Measurements from ENCODE around the gene ACACA.
"Not testable (repeated sequence)": the region's sequence is repeated elsewhere in the genome, so short reads cannot be mapped to it uniquely, and the experiment has no call there.

ACACA gene

DNA sequence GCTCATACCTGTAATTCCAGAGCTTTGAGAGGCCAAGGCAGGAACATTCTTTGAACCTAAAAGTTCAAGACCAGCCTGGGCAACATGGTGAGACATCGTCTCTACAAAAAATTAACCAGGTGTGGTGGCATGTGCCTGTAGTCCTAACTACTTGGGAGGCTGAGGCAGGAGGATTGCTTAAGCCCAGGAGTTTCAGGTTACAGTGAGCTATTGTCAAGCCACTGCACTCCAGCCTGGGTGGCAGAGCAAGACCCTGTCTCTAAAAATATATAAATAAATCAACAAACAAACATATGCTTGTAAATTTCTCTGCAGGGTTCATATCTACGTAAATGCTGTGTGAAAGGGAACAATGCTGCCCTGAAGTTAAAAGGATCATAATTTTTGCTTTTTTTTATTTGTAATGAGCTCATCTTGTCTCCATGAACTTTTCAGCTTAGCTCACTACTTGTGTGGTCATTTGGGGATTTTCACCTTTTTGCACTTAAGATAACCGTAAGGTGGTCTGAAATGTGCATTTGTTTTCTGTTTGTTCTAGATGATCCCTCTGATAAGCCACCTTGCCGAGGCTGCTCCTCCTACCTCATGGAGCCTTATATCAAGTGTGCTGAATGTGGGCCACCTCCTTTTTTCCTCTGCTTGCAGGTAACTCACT lies 16.5 kb upstream of the ACACA start:
- ChIA-PET CTCF (interaction anchor here (1.1 to 1.2 kb wide), 2 partner anchors 9 to 16 kb away, joined by 3 to 4 read pairs; no protein-coding TSS in a partner anchor), POLR2A (no interaction called here)
- TF ChIP-seq, protein P1, sequence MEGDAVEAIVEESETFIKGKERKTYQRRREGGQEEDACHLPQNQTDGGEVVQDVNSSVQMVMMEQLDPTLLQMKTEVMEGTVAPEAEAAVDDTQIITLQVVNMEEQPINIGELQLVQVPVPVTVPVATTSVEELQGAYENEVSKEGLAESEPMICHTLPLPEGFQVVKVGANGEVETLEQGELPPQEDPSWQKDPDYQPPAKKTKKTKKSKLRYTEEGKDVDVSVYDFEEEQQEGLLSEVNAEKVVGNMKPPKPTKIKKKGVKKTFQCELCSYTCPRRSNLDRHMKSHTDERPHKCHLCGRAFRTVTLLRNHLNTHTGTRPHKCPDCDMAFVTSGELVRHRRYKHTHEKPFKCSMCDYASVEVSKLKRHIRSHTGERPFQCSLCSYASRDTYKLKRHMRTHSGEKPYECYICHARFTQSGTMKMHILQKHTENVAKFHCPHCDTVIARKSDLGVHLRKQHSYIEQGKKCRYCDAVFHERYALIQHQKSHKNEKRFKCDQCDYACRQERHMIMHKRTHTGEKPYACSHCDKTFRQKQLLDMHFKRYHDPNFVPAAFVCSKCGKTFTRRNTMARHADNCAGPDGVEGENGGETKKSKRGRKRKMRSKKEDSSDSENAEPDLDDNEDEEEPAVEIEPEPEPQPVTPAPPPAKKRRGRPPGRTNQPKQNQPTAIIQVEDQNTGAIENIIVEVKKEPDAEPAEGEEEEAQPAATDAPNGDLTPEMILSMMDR (IDR thresholded peaks at IDR 0.05; ENCODE audit: insufficient read depth, low read length, missing control alignments) = no peak
- no peak overlapping the region for H3K4me3 ChIP-seq (ENCODE audit: low read depth, low read length)
- DNase-seq (ENCODE audit: low read depth, low spot score) = no peak

DNA sequence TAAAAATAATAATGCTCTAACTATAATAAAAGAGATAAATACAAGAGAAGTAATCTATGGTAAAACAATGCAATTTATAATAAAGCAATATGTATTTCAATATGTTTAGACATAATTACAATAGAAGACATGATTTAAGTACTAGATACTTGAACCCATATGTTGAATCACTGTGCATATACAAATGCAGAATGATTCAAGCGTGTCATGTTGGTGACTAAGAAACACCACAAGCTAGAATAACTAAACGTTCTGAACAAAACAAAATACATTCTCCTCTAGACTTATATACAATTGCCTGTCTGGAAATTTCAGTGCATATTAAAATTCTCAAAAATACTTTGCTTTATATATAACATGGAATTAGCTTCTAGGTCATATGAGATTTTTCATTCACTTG lies 11.2 kb upstream of the ACACA start:
- H3K4me3 ChIP-seq (ENCODE audit: low read depth, low read length) = no peak overlapping the region
- POLR2A ChIA-PET = no interaction called here
- CTCF ChIA-PET = interaction anchor here (2.0 kb wide), 1 partner anchor 11 kb away, joined by 4 read pairs; the partner anchor contains the start of genes ACACA and TADA2A
- TF ChIP-seq, protein P1 (IDR thresholded peaks at IDR 0.05; ENCODE audit: insufficient read depth, low read length, missing control alignments) = no peak
- no peak for DNase-seq (ENCODE audit: low read depth, low spot score)

DNA sequence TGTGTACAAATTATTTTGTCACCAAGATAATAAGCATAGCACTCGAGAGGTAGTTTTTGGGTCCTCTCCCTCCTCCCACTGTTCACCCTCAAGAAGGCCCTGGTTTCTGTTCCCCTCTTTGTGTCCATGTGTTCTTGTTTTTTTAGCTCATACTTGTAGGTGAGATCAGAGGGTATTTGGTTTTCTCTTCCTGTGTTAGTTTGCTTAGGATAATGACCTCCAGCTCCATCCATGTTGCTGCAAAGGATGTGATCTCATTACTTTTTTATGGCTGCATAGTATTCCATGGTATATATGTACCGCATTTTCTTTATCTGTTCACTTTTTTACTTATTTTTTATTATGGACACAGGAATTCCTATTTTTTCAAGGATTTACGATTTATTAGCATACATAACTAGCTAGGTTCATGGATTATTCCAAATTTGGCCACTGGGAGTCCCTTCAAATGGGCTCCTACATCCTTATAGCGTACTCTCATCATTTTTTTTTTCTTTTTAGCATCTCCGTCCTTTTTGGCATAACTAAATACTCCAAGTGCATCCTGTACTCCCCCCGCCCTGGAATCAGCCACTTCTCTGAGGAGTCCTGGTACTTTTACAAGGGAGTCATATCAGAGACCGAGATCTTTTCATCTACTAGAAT lies 7.4 kb upstream of the ACACA start:
- TF ChIP-seq, protein P1 (IDR thresholded peaks at IDR 0.05; ENCODE audit: insufficient read depth, low read length, missing control alignments) = no peak
- DNase-seq (ENCODE audit: low read depth, low spot score) = no peak
- ChIA-PET POLR2A (interaction anchor here (0.6 to 0.8 kb wide), 2 partner anchors 54 to 81 kb away, joined by 3 read pairs; no protein-coding TSS in a partner anchor), CTCF (interaction anchor here (0.6 to 1.6 kb wide), 5 partner anchors 9 to 38 kb away, joined by 4 read pairs; no protein-coding TSS in a partner anchor)
- no peak overlapping the region for H3K4me3 ChIP-seq (ENCODE audit: low read depth, low read length)

DNA sequence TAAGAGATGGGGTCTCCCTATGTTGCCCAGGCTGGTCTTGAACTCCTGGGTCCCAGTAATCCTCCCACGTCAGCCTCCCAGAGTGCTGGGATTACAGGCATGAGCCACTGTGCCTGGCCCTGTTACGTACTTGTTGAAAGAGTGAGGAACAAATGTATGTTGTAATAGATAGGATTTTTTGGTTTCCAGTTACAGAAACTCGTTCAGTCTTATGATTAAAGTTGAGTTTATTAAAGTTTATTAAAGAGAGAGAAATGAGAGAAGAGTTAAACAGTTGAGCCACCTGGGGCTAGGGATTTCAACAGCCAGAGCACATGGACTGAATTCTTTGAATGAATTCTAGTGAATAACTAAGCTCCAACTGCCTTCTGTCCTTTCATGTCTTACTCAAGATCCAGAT lies 3.7 kb upstream of the ACACA start:
- ChIA-PET POLR2A (no interaction called here), CTCF (interaction anchor here (3.0 kb wide), 1 partner anchor 37 kb away, joined by 10 read pairs; no protein-coding TSS in a partner anchor)
- TF ChIP-seq, protein P1 (IDR thresholded peaks at IDR 0.05; ENCODE audit: insufficient read depth, low read length, missing control alignments) = no peak
- no peak for DNase-seq (ENCODE audit: low read depth, low spot score)
- H3K4me3 ChIP-seq (ENCODE audit: low read depth, low read length) = no peak overlapping the region

DNA sequence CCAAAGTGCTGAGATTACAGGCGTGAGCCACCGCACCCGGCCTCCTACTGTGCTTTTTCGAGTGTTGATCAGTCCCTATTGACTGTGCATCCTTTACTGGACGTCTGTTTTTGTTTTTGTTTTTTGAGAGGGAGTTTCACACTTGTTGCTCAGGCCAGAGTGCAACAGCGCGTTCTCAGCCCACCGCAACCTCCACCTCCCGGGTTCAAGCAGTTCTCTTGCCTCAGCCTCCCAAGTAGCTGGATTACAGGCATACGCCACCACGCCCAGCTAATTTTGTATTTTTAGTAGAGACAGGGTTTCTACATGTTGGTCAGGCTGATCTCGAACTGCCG lies 1.5 kb upstream of the ACACA start:
- CTCF ChIA-PET = interaction anchor here (1.5 to 3.0 kb wide), 3 partner anchors 10 to 35 kb away, joined by 4 to 10 read pairs (median 7); no protein-coding TSS in a partner anchor
- H3K4me3 ChIP-seq (ENCODE audit: low read depth, low read length); POLR2A ChIA-PET; DNase-seq (ENCODE audit: low read depth, low spot score): not testable (repeated sequence)

DNA sequence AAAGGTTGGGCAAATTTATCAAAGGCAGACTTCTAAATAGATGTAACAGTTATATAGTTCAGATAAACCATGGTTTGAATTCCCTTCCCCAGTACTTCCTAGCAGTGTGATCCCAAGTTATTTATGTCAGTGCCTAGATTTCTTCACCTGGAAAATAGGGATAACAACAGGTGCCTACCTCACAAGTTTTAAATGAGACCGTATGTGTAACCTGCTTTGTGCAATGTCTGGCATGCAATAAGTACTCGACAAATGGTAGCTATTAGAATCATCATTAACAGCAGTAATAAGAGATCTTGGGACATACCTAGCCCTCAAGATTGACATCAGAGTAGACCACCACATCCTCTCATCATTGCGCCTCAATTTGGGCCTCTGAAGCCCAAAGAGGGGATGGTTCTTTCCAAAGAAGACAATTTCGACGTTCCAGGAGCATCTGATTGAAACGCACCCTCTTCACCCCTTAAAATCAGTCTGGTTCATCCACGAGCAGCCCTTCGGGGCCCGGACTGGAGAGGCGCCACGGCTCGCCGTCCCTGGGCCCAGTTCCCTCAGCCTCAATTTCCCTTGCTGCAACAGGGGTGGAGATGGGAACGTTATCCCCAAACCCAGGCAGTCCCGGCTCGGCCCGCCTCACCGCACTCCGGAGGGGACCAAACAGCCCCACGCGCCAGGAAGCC lies 541 bp downstream of the ACACA start:
- POLR2A ChIA-PET = no interaction called here
- peak overlapping the region; percentile 87 for H3K4me3 ChIP-seq (ENCODE audit: low read depth, low read length)
- TF ChIP-seq, protein P1 (IDR thresholded peaks at IDR 0.05; ENCODE audit: insufficient read depth, low read length, missing control alignments) = no peak
- no peak for DNase-seq (ENCODE audit: low read depth, low spot score)
- CTCF ChIA-PET = no interaction called here

DNA sequence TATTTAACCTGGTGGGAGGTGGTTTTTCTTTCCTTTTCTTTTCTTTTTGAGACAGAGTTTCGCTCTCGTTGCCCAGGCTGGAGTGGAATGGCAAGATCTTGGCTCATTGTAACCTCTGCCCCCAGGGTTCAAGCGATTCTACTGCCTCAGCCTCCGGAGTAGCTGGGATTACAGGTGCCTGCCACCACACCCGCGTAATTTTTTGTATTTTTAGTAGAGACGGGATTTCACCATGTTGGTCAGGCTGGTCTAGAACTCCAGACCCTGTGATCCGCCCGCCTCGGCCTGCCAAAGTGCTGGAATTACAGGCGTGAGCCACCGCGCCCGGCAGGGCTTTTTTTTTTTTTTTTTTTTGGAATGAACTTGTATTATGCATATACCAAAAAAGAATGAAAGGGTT lies 1.1 kb downstream of the ACACA start:
- POLR2A ChIA-PET; DNase-seq (ENCODE audit: low read depth, low spot score): not testable (repeated sequence)
- H3K4me3 ChIP-seq (ENCODE audit: low read depth, low read length) = peak overlapping the region; percentile 19
- CTCF ChIA-PET = interaction anchor here (0.9 to 1.1 kb wide), 3 partner anchors 9 to 33 kb away, joined by 4 to 5 read pairs (median 4); partner anchors contain the start of gene C17orf78
